DOHH2 (cell line): ENCODE data around the gene JMJD8.
A peak's percentile ranks its signal among the peaks of the same experiment; 100 is the strongest.

Source experiments
- H3F3A ChIP-seq: fragments of 200-600 bp; sonication (generic), shearing (Covaris generic); 2 replicates; pipeline ENCODE4 v1.6.0; 2016; ENCODE audit warnings: antibody characterized with exemption, mild to moderate bottlenecking; ENCODE audit not compliant: control insufficient read depth, insufficient read depth
- H3K27ac ChIP-seq: fragments of 200-600 bp; sonication (generic); 2 replicates; pipeline ENCODE4 v1.5.1; 2014; ENCODE audit warnings: low read depth, mild to moderate bottlenecking, low read length, moderate library complexity
- H3K27me3 ChIP-seq: fragments of 200-600 bp; sonication (generic); 2 replicates; pipeline ENCODE4 v1.6.1; 2014; ENCODE audit warnings: mild to moderate bottlenecking, low read length, mixed read lengths; ENCODE audit not compliant: control insufficient read depth
- H3K36me3 ChIP-seq: fragments of 200-600 bp; sonication (generic); 2 replicates; pipeline ENCODE4 v1.6.1; 2014; ENCODE audit warnings: mild to moderate bottlenecking, low read length, moderate library complexity, mixed read lengths; ENCODE audit not compliant: control insufficient read depth
- H3K4me1 ChIP-seq: fragments of 200-600 bp; sonication (generic); 2 replicates; pipeline ENCODE4 v1.6.1; 2014; ENCODE audit warnings: mild to moderate bottlenecking, low read length, mixed read lengths; ENCODE audit not compliant: control insufficient read depth
- H3K4me2 ChIP-seq: fragments of 200-600 bp; sonication (generic); 2 replicates; pipeline ENCODE4 v1.6.0; 2014; ENCODE audit warnings: mild to moderate bottlenecking, low read length, moderate library complexity
- H3K4me3 ChIP-seq: fragments of 200-600 bp; sonication (generic); 2 replicates; pipeline ENCODE4 v1.5.1; 2014; ENCODE audit warnings: mild to moderate bottlenecking, low read length, mixed read lengths
- H3K79me2 ChIP-seq: fragments of 200-600 bp; sonication (generic); 2 replicates; pipeline ENCODE4 v1.6.1; 2014; ENCODE audit warnings: mild to moderate bottlenecking, low read length, mixed read lengths; ENCODE audit not compliant: control insufficient read depth
- H3K9me2 ChIP-seq: fragments of 200-600 bp; sonication (generic); replicated peaks from 2 replicates; pipeline ENCODE4 v1.6.1; 2014; ENCODE audit warnings: mild to moderate bottlenecking, low read length, mixed read lengths; ENCODE audit not compliant: control insufficient read depth
- H3K9me3 ChIP-seq: fragments of 200-600 bp; sonication (generic); 2 replicates; pipeline ENCODE4 v1.6.1; 2014; ENCODE audit warnings: antibody characterized with exemption, low read length, mixed read lengths; ENCODE audit not compliant: control insufficient read depth, insufficient read depth
- H4K20me1 ChIP-seq: fragments of 200-600 bp; sonication (generic); 2 replicates; pipeline ENCODE4 v1.6.0; 2014; ENCODE audit warnings: low read depth, mild to moderate bottlenecking, antibody characterized with exemption, low read length, moderate library complexity; ENCODE audit not compliant: control insufficient read depth, insufficient read depth
- EZH2phosphoT487 ChIP-seq: fragments of 200-600 bp; sonication (generic); IDR thresholded peaks from 2 replicates; pipeline ENCODE4 v1.6.1; 2017; ENCODE audit warnings: borderline replicate concordance, mild to moderate bottlenecking, antibody characterized with exemption, low read length, moderate library complexity, mixed read lengths
- TF ChIP-seq, protein P1 (sequence below): fragments of 200-600 bp; sonication (generic); IDR thresholded peaks from one replicate; pipeline ENCODE4 v1.5.1; 2014; ENCODE audit warnings: antibody characterized with exemption, mild to moderate bottlenecking, low read depth, low read length; ENCODE audit not compliant: poor library complexity, severe bottlenecking

JMJD8 gene

DNA sequence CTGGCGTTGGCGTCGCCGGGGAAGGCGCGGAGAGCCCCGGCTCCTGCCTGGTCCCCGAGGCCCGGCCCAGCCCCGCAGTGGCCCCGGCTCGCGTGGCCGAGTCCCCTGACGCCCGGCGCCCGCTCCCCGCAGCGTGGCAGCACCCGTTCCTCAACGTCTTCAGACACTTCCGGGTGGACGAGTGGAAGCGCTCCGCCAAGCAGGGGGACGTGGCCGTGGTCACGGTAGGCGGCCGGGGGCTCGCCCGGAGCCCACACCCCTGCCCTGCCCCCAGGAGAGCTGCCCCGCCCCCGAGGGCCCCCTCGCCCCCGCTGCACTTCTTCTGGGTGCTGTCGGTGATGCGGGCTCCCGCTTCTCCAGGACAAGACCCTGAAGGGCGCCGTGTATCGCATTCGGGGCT is 34.5 kb downstream of the JMJD8 start:
- peaks cover 33% of the 10 kb centered on the region for H3K4me1 ChIP-seq
- H3K4me2 ChIP-seq = peak overlapping the region; percentile 99

DNA sequence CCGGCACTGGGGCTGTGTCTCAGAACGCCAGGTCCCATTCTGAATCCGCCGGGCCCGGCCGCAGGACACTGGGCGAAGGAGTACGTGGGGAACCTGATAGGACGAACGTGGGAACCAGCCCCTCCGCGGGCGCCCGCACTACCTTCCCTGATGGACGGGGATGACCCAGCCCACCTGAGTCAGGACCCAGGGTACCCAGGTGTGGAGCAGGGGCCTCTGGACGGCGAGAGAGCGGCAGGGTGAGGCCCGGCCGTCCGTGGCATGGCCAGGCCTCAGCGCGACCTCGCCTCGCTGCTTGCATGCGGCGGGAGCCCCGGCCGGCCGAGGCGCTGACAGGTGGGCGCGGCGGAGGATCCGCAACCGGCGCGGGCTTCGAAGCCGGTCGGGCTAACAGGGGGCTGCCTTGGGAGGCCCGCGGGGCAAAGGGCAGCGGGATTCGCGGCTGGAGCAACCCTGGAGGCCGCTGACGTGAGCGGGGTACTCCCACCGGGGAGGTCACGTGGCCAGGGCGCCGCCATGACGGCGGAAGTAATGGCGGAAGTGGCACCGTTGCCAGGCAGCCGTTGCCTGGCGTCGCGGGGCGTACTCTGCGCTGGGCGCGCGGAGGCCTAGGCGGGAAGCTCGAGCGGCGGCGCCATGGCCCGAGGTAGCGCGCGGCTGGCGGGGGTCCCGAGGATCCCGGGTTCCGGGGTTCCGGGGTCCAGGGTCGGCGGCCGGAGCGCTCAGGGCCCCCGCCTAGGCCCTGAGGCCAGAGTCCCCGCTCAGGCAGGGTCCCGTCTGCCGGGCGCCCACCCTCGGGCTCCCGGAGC is 35.1 kb downstream of the JMJD8 start, which contains the start of gene WDR90:
TSS of gene WDR90 (plus strand) at position 585 of the 809 bp plus-strand sequence. CDS start at position 637, 52 bp downstream.
- Histone ChIP-seq H3F3A (peaks cover 7% of the 10 kb centered on the region), H3K9me3 (no peaks in the 10 kb centered on the region), H3K4me1 (peaks cover 33% of the 10 kb centered on the region), H3K9me2 (no peaks in the 10 kb centered on the region), H3K27ac (peak within 1 kb of the TSS; percentile 74), H3K79me2 (peaks cover 63% of the 10 kb centered on the region), H3K36me3 (peaks cover 51% of the 10 kb centered on the region), H4K20me1 (no peaks in the 10 kb centered on the region), H3K4me2 (peak within 1 kb of the TSS; percentile 99), H3K27me3 (no peaks in the 10 kb centered on the region), H3K4me3 (peak within 1 kb of the TSS; percentile 80)
- TF ChIP-seq EZH2phosphoT487 = no peak
- TF ChIP-seq, protein P1, sequence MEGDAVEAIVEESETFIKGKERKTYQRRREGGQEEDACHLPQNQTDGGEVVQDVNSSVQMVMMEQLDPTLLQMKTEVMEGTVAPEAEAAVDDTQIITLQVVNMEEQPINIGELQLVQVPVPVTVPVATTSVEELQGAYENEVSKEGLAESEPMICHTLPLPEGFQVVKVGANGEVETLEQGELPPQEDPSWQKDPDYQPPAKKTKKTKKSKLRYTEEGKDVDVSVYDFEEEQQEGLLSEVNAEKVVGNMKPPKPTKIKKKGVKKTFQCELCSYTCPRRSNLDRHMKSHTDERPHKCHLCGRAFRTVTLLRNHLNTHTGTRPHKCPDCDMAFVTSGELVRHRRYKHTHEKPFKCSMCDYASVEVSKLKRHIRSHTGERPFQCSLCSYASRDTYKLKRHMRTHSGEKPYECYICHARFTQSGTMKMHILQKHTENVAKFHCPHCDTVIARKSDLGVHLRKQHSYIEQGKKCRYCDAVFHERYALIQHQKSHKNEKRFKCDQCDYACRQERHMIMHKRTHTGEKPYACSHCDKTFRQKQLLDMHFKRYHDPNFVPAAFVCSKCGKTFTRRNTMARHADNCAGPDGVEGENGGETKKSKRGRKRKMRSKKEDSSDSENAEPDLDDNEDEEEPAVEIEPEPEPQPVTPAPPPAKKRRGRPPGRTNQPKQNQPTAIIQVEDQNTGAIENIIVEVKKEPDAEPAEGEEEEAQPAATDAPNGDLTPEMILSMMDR = no peak

More for the DNA sequence above, 34.5 kb downstream of the JMJD8 start:
- no peaks in the 10 kb centered on the region for H4K20me1 ChIP-seq
- peaks cover 49% of the 10 kb centered on the region for H3K36me3 ChIP-seq
- no peaks in the 10 kb centered on the region for H3K27me3 ChIP-seq
- H3K9me2 ChIP-seq = no peaks in the 10 kb centered on the region
- no peak for TF ChIP-seq EZH2phosphoT487
- TF ChIP-seq, protein P1 = no peak
- peak overlapping the region; percentile 80 for H3K4me3 ChIP-seq
- H3K9me3 ChIP-seq = no peaks in the 10 kb centered on the region
- H3K27ac ChIP-seq = peak overlapping the region; percentile 50
- H3K79me2 ChIP-seq = peaks cover 57% of the 10 kb centered on the region
- H3F3A ChIP-seq = peaks cover 7% of the 10 kb centered on the region

- peaks cover 71% of the 10 kb centered on the region for H3K79me2 ChIP-seq
- H3F3A ChIP-seq = peaks cover 7% of the 10 kb centered on the region
- no peaks in the 10 kb centered on the region for H4K20me1 ChIP-seq
- H3K4me3 ChIP-seq = peak overlapping the region; percentile 80
- H3K9me3 ChIP-seq = no peaks in the 10 kb centered on the region
- peaks cover 45% of the 10 kb centered on the region for H3K36me3 ChIP-seq
- peak overlapping the region; percentile 74 for H3K27ac ChIP-seq
- H3K9me2 ChIP-seq = no peaks in the 10 kb centered on the region
- no peaks in the 10 kb centered on the region for H3K27me3 ChIP-seq
- H3K4me2 ChIP-seq = peak overlapping the region; percentile 99
- TF ChIP-seq EZH2phosphoT487 = no peak
- TF ChIP-seq, protein P1 = peak; percentile 92
- H3K4me1 ChIP-seq = peaks cover 36% of the 10 kb centered on the region
Measured at GRCh38 chr16:648071-648780, 35.9 kb downstream of the JMJD8 start.
